Peyer's patch (tissue), 4 donors: ENCODE results near the gene CATSPERE.

Experiments
- POLR2A ChIP-seq, 2 donors: fragments of 450-650 bp; IDR thresholded peaks; one replicate each; pipeline ENCODE4 v1.5.1; 2017; ENCODE audit warnings: antibody characterized with exemption in 2 of 2, mild to moderate bottlenecking in 2 of 2, moderate library complexity in 2 of 2
- TF ChIP-seq, protein P1 (sequence below), 6 experiments: fragments of 450-650 bp in 4 of 6; fragments of 200-600 bp in 2 of 6; sonication (generic) in 1 of 6; IDR thresholded peaks; one replicate each; pipeline ENCODE4 v1.5.1; 2017 to 2019; ENCODE audit warnings: antibody characterized with exemption in 6 of 6, mild to moderate bottlenecking in 3 of 6, moderate library complexity in 1 of 6

DNA sequence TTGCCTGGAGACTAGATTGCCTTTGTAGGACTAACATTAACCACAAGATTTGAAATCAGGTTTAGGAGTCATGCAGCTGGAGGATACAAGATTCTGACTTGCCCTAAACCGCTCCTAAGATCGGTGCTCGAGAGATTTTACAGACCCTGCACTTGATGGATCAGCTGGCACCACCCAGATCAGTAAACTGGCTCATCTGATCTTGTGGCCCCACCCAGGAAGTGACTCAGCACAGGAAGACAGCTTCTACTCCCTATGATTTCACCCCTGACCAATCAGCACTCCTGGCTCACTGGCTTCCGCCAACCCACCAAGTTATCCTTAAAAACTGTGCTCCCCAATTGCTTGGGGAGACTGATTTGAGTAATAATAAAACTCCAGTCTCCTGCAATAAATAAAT lies 876 bp upstream of the CATSPERE start:
- TF ChIP-seq, protein P1, sequence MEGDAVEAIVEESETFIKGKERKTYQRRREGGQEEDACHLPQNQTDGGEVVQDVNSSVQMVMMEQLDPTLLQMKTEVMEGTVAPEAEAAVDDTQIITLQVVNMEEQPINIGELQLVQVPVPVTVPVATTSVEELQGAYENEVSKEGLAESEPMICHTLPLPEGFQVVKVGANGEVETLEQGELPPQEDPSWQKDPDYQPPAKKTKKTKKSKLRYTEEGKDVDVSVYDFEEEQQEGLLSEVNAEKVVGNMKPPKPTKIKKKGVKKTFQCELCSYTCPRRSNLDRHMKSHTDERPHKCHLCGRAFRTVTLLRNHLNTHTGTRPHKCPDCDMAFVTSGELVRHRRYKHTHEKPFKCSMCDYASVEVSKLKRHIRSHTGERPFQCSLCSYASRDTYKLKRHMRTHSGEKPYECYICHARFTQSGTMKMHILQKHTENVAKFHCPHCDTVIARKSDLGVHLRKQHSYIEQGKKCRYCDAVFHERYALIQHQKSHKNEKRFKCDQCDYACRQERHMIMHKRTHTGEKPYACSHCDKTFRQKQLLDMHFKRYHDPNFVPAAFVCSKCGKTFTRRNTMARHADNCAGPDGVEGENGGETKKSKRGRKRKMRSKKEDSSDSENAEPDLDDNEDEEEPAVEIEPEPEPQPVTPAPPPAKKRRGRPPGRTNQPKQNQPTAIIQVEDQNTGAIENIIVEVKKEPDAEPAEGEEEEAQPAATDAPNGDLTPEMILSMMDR (IDR thresholded peaks at IDR 0.05) = no peak
- TF ChIP-seq POLR2A (IDR thresholded peaks at IDR 0.05) = no peak
